ENCODE results near the gene NRTN.

The NRTN gene

DNA sequence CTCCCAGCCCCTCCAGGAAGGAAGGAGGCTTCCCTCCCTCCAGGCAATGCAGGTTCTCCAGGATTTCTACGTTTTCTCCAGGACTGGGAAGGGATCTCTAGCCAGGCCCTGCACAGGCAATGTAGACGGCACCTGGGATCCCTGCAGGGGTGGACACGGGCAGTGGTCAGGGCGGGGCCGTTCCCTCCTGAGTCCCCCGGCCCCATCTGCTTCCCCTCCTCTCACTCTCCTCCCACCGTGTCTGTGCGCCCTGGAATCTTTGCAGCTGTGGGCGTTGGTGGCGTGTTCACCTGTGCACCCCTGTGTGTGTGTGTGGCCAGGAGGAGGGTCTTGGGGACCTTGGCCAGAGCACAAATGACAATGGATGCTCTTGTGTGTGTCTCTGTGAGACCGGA is 10.0 kb downstream of the NRTN start:
- no peaks in the 10 kb centered on the region for H3K27me3 ChIP-seq (ENCODE audit: insufficient read depth, low read length, poor library complexity, severe bottlenecking)
- no peaks in the 10 kb centered on the region for H4K20me1 ChIP-seq (ENCODE audit: insufficient read depth, low read length, poor library complexity, severe bottlenecking)
- no peaks in the 10 kb centered on the region for H3K9me3 ChIP-seq (ENCODE audit: insufficient read depth, low read depth, low read length)
- no peak overlapping the region for H3K4me2 ChIP-seq (ENCODE audit: low read depth, low read length, poor library complexity, severe bottlenecking)
- H3K4me3 ChIP-seq (ENCODE audit: low read length, poor library complexity, severe bottlenecking) = no peak overlapping the region
- H3K4me1 ChIP-seq (ENCODE audit: insufficient read depth, low read length, poor library complexity, severe bottlenecking) = no peaks in the 10 kb centered on the region
- H3F3A ChIP-seq (ENCODE audit: low read depth) = no peaks in the 10 kb centered on the region
- no peak overlapping the region for H3K9ac ChIP-seq (ENCODE audit: low read depth, low read length, poor library complexity, severe bottlenecking)
- TF ChIP-seq EZH2phosphoT487 (IDR thresholded peaks at IDR 0.05; ENCODE audit: borderline replicate concordance) = no peak
- TF ChIP-seq, protein P1, sequence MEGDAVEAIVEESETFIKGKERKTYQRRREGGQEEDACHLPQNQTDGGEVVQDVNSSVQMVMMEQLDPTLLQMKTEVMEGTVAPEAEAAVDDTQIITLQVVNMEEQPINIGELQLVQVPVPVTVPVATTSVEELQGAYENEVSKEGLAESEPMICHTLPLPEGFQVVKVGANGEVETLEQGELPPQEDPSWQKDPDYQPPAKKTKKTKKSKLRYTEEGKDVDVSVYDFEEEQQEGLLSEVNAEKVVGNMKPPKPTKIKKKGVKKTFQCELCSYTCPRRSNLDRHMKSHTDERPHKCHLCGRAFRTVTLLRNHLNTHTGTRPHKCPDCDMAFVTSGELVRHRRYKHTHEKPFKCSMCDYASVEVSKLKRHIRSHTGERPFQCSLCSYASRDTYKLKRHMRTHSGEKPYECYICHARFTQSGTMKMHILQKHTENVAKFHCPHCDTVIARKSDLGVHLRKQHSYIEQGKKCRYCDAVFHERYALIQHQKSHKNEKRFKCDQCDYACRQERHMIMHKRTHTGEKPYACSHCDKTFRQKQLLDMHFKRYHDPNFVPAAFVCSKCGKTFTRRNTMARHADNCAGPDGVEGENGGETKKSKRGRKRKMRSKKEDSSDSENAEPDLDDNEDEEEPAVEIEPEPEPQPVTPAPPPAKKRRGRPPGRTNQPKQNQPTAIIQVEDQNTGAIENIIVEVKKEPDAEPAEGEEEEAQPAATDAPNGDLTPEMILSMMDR (conservative IDR thresholded peaks at IDR 0.05; ENCODE audit: low read length) = no peak
- H3K9me2 ChIP-seq (replicated peaks; ENCODE audit: low read depth, low read length) = no peaks in the 10 kb centered on the region
- H2AFZ ChIP-seq (ENCODE audit: low read length) = no peak overlapping the region
- no peaks in the 10 kb centered on the region for H3K79me2 ChIP-seq (ENCODE audit: insufficient read depth, low read length)
- no peaks in the 10 kb centered on the region for H3K36me3 ChIP-seq (ENCODE audit: insufficient read depth, low read length)

DNA sequence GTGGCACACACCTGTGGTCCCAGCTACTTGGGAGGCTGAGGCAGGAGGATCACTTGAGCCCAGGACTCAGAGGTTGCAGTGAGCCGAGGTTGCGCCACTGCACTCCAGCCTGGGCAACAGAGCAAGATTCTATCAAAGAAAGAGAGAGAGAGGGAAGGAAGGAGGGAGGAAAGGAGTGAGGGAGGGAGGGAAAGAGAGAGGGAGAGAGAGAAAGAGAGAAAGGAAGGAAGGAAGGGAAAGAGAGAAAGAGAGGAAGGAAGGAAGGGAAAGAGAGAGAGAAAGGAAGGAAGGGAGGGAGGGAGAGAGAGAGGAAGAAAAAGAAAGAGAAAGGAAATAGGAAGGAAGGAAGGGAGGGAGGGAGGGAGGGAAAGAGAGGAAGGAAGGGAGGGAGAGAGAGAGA is 12.4 kb downstream of the NRTN start:
- no peaks in the 10 kb centered on the region for H3K9me3 ChIP-seq (ENCODE audit: insufficient read depth, low read depth, low read length)
- no peaks in the 10 kb centered on the region for H3F3A ChIP-seq (ENCODE audit: low read depth)
- no peak overlapping the region for H3K4me2 ChIP-seq (ENCODE audit: low read depth, low read length, poor library complexity, severe bottlenecking)
- H4K20me1 ChIP-seq (ENCODE audit: insufficient read depth, low read length, poor library complexity, severe bottlenecking) = no peaks in the 10 kb centered on the region
- no peaks in the 10 kb centered on the region for H3K79me2 ChIP-seq (ENCODE audit: insufficient read depth, low read length)
- H3K27me3 ChIP-seq (ENCODE audit: insufficient read depth, low read length, poor library complexity, severe bottlenecking) = no peaks in the 10 kb centered on the region
- TF ChIP-seq EZH2phosphoT487 (IDR thresholded peaks at IDR 0.05; ENCODE audit: borderline replicate concordance) = no peak
- TF ChIP-seq, protein P1 (conservative IDR thresholded peaks at IDR 0.05; ENCODE audit: low read length) = no peak
- H3K9me2 ChIP-seq (replicated peaks; ENCODE audit: low read depth, low read length) = no peaks in the 10 kb centered on the region
- no peaks in the 10 kb centered on the region for H3K36me3 ChIP-seq (ENCODE audit: insufficient read depth, low read length)
- H3K9ac ChIP-seq (ENCODE audit: low read depth, low read length, poor library complexity, severe bottlenecking) = no peak overlapping the region
- H2AFZ ChIP-seq (ENCODE audit: low read length) = no peak overlapping the region
- H3K4me3 ChIP-seq (ENCODE audit: low read length, poor library complexity, severe bottlenecking) = no peak overlapping the region
- no peaks in the 10 kb centered on the region for H3K4me1 ChIP-seq (ENCODE audit: insufficient read depth, low read length, poor library complexity, severe bottlenecking)

DNA sequence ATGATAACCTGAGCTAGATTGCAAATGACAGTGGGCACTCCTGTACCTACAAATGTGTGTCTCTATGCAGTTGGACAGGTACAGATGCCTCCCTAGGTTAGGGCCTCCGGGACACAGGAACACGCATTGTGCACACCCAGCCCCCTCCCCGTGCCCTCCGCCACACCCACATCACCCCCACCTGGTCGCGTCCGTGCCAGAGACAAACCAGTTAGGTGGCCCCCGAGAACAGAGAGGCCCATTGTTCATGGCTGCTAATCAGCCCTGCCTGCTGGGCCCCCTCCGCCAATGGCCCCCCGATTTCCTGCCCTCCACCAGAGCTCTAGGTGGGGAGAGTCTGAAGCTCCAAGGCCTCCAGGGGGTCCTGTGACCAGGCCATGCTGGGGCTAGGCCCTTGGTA is 13.7 kb downstream of the NRTN start:
- Histone ChIP-seq H3K79me2 (ENCODE audit: insufficient read depth, low read length) (no peaks in the 10 kb centered on the region), H3K27me3 (ENCODE audit: insufficient read depth, low read length, poor library complexity, severe bottlenecking) (no peaks in the 10 kb centered on the region), H3K4me2 (ENCODE audit: low read depth, low read length, poor library complexity, severe bottlenecking) (no peak overlapping the region)

More for the DNA sequence above, 13.7 kb downstream of the NRTN start:
- no peak overlapping the region for H2AFZ ChIP-seq (ENCODE audit: low read length)
- H3K4me3 ChIP-seq (ENCODE audit: low read length, poor library complexity, severe bottlenecking) = no peak overlapping the region
- H3K36me3 ChIP-seq (ENCODE audit: insufficient read depth, low read length) = no peaks in the 10 kb centered on the region
- H3K9me2 ChIP-seq (replicated peaks; ENCODE audit: low read depth, low read length) = no peaks in the 10 kb centered on the region
- TF ChIP-seq, protein P1 (conservative IDR thresholded peaks at IDR 0.05; ENCODE audit: low read length) = no peak
- no peak for TF ChIP-seq EZH2phosphoT487 (IDR thresholded peaks at IDR 0.05; ENCODE audit: borderline replicate concordance)
- no peaks in the 10 kb centered on the region for H3F3A ChIP-seq (ENCODE audit: low read depth)
- no peaks in the 10 kb centered on the region for H3K4me1 ChIP-seq (ENCODE audit: insufficient read depth, low read length, poor library complexity, severe bottlenecking)
- no peak overlapping the region for H3K9ac ChIP-seq (ENCODE audit: low read depth, low read length, poor library complexity, severe bottlenecking)
- no peaks in the 10 kb centered on the region for H4K20me1 ChIP-seq (ENCODE audit: insufficient read depth, low read length, poor library complexity, severe bottlenecking)
- no peaks in the 10 kb centered on the region for H3K9me3 ChIP-seq (ENCODE audit: insufficient read depth, low read depth, low read length)
